Measurements from ENCODE around the gene GAB2. TPM values are rescaled to one million over a fixed set of nuclear protein-coding genes. Genes with fewer than 3 reads are reported as not detected.
"Not testable (repeated sequence)": the region's sequence is repeated elsewhere in the genome, so short reads cannot be mapped to it uniquely, and the experiment has no call there.

GAB2 gene
- total RNA-seq, 1 donor from 2014 or later = 20.9 TPM

DNA sequence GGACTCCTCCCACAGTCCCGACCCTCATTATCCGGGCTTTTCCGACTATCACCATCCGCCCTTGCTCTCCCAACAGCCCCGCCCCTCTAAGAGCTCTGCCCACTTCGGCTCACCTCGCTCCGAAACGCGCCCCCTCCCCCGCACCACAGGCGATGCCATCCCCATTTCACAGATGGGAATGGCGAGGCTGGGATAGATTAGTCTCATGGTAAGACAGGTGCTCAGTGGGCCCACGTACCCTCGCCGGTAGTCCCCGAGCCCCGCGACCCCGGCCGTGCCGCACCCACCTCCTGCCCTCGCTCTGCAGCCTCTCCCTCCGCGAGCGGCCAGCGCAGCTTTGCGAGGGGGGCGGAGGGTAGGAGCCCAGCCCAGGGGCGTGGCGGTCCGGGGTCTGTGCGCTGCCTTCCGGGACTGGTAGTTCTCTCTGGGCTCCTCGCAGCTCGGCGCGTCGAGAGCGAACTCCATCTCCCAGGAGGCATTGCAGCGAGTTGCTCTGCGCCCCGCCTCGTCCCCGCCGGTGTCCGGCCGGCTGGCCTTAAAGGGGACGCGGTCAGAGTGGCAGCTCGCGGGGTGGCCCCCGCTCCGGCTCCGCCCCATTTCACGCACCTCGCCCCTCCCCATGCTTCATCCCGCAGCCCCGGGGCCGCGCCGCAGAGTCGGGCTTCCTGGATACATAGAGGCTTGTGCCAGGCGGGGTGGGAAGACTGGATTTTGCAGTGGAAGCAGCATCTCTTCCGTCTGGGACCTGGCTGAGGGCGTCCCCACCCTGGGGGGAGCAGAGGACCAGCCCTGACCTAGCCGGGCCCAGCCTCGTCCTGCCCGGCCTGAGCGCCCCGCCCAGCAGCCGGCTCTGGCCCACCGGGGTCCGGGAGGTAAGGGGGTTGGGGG lies 229.1 kb downstream of the GAB2 start, which contains the start of the genes KCTD21 and USP35:
TSS of gene KCTD21 (minus strand) at position 341 of the 888 bp plus-strand sequence. CDS start 14,072 bp downstream, outside the sequence.
TSS of gene USP35 (plus strand) at position 634 of the 888 bp plus-strand sequence. CDS start 7,327 bp downstream, outside the sequence.
- DNase-seq (ENCODE audit: low spot score) = peak; percentile 97

DNA sequence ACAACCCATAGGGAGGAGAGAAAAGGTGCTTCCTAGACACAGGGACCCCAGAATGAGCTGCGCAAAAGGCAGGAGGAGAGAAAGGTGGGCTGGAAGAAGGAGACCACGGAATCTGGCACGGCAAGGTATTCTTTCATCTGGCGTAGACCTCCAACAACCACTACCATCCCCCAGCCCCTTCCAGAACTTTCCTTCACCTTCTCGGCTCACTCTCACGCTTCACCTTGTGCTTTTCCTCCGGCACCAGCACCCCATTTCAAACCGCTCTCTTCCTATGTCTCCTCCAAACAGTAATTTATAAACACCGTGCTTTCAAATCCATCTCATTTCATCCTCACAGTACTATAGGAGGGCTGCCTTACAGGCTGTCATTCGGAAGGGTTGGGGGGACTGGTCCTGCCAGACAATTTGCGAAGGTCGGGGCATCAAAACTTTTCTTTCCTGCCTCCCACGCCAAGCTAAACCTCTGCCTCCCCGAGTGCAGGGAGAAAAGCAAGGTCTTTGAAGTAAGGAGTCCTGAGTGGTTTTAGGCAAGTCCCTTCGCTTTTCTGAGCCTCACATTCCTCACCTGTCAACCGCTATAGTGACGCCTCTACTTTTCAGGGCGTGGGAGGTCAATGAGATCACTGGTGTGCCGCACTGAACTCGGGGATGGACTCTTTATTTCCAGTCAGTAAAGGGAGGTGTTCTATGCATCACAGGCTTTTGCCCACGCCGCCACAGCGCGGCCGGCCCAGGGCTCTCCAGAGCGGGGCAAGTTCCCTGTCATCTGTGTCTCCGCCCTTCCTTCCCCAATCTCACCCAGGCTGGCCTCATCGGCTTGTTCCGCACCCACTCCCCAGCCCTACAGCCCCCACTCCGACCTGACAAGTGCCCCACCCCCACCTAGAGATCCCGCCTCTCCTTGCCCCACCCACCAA lies 230.0 kb downstream of the GAB2 start:
- no peak for DNase-seq (ENCODE audit: low spot score)

DNA sequence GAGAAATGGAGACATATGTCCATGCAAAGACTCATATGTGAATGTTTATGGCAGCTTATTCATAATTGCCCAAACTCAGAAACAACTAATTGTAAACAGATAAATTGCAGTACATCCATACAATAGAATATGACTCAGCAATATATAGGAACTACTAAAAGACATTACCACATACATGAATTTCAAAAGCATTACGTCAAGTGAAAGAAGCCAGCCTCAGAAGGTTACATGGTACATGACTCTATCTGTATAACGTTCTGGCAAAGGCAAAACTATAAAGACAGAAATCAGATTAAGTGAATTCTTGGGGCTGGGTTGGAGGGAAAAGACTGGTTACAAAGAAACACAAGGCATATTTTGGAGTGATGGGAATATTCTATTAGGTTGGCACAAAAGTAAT lies 236.4 kb downstream of the GAB2 start:
- no peak for DNase-seq (ENCODE audit: low spot score)

DNA sequence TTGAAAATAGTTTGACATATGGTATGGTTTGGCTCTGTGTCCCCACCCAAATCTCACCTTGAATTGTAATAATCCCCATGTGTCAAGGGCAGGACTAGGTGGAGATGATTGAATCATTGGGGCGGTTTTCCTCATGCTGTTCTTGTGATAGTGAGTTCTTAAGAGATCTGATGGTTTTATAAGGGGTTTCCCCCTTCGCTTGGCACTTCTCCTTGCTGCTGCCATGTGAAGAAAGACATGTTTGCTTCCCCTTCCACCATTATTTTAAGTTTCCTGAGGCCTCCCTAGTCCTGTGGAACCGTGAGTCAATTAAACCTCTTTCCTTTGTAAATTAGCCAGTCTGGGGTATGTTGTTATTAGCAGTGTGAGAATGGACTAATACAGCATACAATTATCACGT lies 236.9 kb downstream of the GAB2 start:
- DNase-seq (ENCODE audit: low spot score) = no peak

DNA sequence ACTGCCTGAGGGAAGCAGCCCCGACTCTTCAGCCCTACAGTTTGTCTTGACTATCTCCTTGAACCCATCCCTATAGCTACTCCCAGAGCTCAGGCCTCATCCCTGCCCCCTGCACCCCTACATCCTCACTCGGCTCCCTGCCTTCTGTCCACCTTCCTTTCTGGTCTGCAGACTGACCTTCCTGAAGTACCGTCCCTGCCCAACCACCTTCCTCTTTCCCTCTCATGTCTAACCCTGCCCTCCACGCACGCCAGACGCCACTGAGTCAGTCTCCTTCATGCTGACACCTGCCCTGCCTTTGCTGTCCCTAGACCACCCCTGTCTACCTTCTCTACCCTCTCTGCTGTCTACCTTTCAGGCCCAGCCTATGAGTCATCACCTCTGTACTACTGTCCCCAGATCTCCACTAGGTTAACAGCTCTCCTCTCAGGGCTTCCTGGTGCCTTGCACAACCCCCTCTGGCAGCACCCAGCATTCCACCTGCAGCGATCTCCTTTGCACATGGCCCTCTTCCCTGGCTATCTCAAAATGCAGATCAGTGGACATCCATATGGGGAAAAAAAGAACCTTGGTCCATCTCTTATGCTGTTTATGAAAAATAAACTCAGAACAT lies 238.1 kb downstream of the GAB2 start:
- DNase-seq (ENCODE audit: low spot score) = no peak

DNA sequence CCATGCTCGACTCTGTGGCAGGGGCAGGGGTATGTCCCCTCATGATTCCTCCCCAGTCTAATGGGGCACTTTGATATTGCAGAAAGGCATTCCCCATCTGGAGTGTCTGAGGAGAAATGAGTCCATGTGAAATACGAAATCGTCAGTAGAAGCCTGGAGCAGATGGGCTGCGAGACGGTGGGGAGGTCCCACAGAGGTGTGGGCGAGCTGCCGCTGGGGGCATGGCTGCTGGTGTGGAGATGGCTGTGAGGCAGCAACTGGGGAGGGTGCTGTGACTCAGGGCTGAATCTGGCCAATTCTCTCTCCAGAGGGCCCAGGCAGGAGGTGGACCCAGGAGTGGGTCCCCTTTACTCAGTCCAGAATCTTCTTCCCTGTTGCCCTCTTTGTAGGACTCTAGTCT lies 240.4 kb downstream of the GAB2 start:
- no peak for DNase-seq (ENCODE audit: low spot score)

DNA sequence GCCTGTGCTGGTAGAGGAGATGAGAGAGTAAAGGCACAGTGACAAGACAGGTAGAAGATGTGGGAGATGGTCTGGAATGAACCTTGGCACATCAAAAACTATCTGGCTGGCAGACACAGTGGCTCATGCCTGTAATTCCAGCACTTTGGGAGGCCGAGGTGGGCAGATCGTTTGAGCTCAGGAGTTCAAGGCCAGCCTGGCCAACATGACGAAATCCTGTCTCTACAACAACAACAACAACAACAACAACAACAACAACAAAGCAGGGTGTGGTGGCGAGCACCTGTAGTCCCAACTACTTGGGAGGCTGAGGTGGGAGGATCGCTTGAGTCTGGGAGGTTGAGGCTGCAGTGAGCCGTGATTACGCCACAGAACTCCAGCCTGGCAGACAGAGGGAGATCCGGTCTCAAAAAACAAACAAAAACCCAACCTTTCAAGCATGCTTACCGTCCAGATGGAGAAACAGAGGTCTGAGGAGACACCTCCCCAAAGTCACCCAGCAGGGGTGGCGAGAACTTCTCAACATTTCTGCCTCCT lies 240.9 kb downstream of the GAB2 start:
- DNase-seq (ENCODE audit: low spot score) = no peak

DNA sequence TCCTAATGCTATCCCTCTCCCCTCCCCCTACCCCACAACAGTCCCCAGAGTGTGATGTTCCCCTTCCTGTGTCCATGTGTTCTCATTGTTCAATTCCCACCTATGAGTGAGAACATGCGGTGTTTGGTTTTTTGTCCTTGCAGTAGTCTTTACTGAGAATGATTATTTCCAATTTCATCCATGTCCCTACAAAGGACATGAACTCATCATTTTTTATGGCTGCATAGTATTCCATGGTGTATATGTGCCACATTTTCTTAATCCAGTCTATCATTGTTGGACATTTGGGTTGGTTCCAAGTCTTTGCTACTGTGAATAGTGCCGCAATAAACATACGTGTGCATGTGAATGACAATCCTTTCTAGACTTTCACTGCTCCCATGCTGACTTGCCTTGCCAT lies 241.8 kb downstream of the GAB2 start:
- not testable (repeated sequence) for DNase-seq (ENCODE audit: low spot score)

DNA sequence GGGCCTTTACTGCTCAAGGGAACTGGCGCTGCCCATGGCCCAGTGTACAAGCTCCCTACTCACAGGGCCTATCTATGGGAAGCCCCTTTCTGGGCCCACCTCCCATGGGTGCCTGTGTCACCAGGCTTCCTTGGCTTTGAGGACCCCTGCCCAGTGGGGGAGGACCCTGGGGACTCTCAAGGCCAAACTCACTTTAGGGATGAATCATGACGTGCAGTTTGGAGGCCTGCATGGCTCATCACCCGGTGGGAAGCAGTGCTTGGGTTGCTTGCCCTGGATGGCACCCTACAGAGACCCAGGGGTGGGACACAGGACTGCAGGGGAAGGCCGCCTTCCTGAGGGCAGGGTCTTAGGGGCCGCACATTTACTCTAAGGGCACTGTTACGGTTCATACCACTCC lies 245.7 kb downstream of the GAB2 start:
- DNase-seq (ENCODE audit: low spot score) = no peak

DNA sequence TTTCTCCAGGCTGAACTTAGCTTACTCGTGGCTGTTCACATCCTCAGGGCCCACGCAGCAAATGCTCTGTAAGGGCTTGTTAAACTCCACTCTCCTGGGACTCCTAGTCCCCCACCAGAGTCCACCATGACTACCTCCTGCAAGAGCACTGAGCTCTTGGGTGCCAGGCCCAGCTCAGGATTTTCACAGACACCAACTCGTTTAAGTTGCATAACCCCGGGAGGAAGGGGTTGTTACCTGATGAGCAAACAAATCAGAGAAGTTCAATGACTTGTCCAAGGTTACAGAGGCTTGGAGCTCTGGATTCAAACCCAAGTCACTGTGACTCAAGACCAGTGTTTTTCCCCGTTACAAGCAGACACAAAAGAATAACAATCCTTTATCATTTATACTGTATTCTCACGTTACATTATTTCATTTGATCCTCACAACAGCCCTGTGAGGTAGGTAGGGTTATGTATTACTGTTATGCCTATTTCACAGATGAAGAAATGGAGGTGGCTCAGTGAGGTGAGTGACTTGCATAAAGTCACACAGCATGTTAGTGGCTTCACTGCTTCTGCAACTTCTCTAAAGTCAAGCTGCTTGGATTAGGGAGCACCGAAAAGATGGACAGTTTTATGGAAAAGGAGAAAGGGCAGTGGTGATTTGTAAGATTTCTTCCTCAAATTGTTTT lies 246.6 kb downstream of the GAB2 start:
- DNase-seq (ENCODE audit: low spot score) = no peak

DNA sequence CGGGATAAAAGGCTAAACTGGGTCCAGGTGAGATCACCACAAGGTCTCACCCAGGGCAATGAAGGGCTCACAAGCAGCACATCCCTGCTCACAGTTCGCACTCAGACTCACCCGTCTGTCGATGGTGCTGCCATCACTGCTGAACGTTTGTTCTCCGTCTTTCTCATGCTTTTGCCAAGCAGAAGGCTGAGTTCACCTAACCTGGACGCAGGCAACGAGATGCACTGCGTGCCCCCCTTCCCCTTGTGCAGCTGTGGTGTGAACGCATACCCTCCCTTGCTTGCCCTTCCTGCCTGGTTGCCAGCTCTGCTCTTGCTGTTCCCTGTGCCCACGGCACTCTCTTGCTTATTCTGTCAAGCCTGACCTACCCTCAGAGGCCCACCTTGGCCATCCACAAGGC lies 247.2 kb downstream of the GAB2 start:
- no peak for DNase-seq (ENCODE audit: low spot score)

DNA sequence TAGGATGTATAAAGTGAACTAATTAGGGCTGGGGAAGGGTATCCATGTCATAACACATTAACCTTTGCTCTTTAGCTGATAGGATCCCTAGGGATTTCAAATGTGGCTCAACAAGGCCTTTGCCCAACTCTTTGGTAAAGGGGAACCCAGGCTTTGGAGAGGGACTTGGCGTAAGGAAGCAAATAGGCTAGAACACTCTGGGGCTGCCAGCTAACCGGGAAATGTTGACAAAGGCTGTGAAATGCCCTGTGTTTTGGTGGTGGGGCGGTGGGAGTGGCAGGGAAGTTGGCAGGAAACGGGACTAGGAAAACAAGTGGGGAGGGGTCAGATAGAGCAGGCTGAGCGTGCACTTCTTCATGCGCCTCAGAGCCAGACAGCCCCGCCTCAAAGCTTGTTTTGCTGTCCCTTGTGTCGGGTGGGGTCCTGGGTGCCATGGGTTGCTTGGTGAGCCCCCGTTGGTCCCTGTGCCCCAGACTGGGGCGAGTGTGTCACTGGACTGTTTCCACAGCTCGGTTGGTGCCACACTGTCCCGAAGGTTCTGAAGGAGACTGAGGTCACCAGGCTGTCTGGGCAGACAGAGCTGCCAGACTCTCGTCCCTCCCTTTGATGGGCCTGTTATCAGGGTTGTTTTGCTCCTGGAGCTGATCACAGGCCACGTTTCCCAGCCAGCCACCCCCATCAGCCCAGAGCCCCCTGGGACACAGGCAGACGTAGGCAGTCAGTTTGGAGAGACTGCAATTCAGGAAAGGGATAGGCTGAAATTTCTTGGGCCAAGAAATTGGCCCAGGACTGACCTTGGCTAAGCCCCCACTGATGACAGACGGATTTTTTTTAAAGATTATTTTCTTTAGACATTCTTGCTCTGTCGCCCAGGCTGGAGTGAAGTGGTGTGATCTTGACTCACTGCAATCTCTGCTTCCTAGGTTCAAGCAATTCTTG lies 248.8 kb downstream of the GAB2 start:
- peak; percentile 75 for DNase-seq (ENCODE audit: low spot score)

DNA sequence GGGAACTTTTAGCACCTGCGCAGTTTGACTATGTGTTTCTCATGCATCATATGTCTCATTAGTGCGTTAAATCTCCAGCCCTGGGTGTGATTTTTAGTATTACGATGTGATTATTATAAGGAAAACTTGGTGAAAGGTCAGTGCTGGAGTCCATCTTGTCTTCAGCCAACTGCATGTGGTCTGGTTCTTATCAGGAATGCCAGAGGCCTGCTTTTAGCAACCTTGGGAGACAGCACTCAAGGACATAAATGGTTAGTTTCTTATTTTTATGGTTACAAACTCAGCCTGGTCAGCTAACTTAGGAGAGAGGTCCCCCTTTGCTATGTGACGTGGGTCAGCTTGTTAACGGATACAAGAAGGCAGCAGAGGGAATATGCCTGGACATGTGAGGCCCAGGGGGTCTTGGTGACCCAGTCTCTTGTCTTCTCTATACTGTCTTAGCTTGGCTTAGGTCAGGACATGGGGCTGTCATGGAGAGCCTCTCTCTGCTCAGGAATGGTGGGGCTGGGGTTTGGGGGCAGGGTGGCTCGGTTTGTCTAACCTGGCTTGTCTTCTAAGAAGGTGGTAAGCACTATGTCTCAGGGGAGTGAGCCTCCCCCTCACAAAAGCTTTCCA lies 250.7 kb downstream of the GAB2 start:
- no peak for DNase-seq (ENCODE audit: low spot score)

Other genes starting within 250 kb of the GAB2 start
- gene KCTD21, start 229.2 kb downstream of the GAB2 start, total RNA-seq = 6.7 TPM
- gene USP35, start 228.9 kb downstream of the GAB2 start, total RNA-seq = 10.0 TPM
- 23.1 TPM for gene NARS2, start 157.0 kb upstream of the GAB2 start, total RNA-seq

All from ureter (tissue), 1 donor.